ENCODE measurements around the gene FIP1L1. TPM values are rescaled to one million over a fixed set of nuclear protein-coding genes. Genes with fewer than 3 reads are reported as not detected.
"Not testable (repeated sequence)": the region's sequence is repeated elsewhere in the genome, so short reads cannot be mapped to it uniquely, and the experiment has no call there.

The FIP1L1 gene
- total RNA-seq, 1 experiment from 2014 or later = 47.6 TPM

DNA sequence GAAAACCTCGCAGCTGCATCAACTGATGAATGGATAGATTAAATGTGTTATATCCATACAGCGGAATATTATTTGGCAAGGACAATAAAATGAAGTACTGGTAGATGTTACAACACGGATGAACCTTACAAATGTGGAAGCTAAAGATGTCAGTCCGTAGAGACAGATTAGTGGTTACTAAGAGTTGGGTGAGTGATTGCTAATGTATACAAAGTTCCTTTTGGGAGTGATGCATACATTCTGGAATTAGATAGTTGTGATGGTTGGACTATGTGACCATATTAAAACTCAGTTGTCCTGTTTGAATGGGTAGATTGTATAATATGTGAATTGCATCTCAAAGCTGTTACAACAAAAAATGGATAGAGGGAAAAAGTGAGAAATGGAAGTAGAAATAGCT lies 2.8 kb downstream of the FIP1L1 start:
- Mint-ChIP-seq H3K4me1 (peaks cover 24% of the 10 kb centered on the region), H3K4me3 (no peak overlapping the region), H3K27ac (no peak overlapping the region), H3K36me3 (peaks cover 22% of the 10 kb centered on the region), H3K27me3 (ENCODE audit: low read depth) (peaks cover 6% of the 10 kb centered on the region; the same call in 1 of the 2 replicates), H3K9me3 (no peaks in the 10 kb centered on the region)
- ChIA-PET POLR2A (no interaction called here), CTCF (interaction anchor here (1.4 kb wide), 1 partner anchor 853 kb away, joined by 3 read pairs; no protein-coding TSS in a partner anchor)
- TF ChIP-seq, protein P1, sequence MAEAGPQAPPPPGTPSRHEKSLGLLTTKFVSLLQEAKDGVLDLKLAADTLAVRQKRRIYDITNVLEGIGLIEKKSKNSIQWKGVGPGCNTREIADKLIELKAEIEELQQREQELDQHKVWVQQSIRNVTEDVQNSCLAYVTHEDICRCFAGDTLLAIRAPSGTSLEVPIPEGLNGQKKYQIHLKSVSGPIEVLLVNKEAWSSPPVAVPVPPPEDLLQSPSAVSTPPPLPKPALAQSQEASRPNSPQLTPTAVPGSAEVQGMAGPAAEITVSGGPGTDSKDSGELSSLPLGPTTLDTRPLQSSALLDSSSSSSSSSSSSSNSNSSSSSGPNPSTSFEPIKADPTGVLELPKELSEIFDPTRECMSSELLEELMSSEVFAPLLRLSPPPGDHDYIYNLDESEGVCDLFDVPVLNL (CRISPR knock-in tag; IDR thresholded peaks at IDR 0.05; ENCODE audit: borderline replicate concordance, low read depth) = no peak
- no peak for TF ChIP-seq ESRRA (CRISPR knock-in tag; IDR thresholded peaks at IDR 0.05; ENCODE audit: borderline replicate concordance)
- TF ChIP-seq, protein P2, sequence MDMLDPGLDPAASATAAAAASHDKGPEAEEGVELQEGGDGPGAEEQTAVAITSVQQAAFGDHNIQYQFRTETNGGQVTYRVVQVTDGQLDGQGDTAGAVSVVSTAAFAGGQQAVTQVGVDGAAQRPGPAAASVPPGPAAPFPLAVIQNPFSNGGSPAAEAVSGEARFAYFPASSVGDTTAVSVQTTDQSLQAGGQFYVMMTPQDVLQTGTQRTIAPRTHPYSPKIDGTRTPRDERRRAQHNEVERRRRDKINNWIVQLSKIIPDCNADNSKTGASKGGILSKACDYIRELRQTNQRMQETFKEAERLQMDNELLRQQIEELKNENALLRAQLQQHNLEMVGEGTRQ (CRISPR knock-in tag; IDR thresholded peaks at IDR 0.05) = no peak
- TF ChIP-seq MYBL2 (CRISPR knock-in tag; IDR thresholded peaks at IDR 0.05) = no peak
- TF ChIP-seq, protein P3, sequence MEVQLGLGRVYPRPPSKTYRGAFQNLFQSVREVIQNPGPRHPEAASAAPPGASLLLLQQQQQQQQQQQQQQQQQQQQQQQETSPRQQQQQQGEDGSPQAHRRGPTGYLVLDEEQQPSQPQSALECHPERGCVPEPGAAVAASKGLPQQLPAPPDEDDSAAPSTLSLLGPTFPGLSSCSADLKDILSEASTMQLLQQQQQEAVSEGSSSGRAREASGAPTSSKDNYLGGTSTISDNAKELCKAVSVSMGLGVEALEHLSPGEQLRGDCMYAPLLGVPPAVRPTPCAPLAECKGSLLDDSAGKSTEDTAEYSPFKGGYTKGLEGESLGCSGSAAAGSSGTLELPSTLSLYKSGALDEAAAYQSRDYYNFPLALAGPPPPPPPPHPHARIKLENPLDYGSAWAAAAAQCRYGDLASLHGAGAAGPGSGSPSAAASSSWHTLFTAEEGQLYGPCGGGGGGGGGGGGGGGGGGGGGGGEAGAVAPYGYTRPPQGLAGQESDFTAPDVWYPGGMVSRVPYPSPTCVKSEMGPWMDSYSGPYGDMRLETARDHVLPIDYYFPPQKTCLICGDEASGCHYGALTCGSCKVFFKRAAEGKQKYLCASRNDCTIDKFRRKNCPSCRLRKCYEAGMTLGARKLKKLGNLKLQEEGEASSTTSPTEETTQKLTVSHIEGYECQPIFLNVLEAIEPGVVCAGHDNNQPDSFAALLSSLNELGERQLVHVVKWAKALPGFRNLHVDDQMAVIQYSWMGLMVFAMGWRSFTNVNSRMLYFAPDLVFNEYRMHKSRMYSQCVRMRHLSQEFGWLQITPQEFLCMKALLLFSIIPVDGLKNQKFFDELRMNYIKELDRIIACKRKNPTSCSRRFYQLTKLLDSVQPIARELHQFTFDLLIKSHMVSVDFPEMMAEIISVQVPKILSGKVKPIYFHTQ (CRISPR knock-in tag; IDR thresholded peaks at IDR 0.05) = no peak
- no peak for TF ChIP-seq ATF1 (CRISPR knock-in tag; IDR thresholded peaks at IDR 0.05)
- no peak for TF ChIP-seq KAT7 (CRISPR knock-in tag; IDR thresholded peaks at IDR 0.05; ENCODE audit: borderline replicate concordance)
- no peak for TF ChIP-seq ZBTB43 (CRISPR knock-in tag; IDR thresholded peaks at IDR 0.05)
- TF ChIP-seq SOX15 (CRISPR knock-in tag; IDR thresholded peaks at IDR 0.05) = no peak
- no peak for TF ChIP-seq NFE2L1 (CRISPR knock-in tag; IDR thresholded peaks at IDR 0.05)
- no peak for TF ChIP-seq GTF2I (CRISPR knock-in tag; conservative IDR thresholded peaks at IDR 0.05)
- TF ChIP-seq TEAD4 (CRISPR knock-in tag; IDR thresholded peaks at IDR 0.05) = no peak
- no peak for DNase-seq (ENCODE audit: low spot score)
- no peak for ATAC-seq

GRCh38 chr4:53409479-53409878 lies 32.0 kb downstream of the FIP1L1 start:
- CTCF ChIA-PET; H3K4me1 Mint-ChIP-seq; H3K27me3 Mint-ChIP-seq (ENCODE audit: low read depth); H3K27ac Mint-ChIP-seq; POLR2A ChIA-PET; DNase-seq (ENCODE audit: low spot score); H3K4me3 Mint-ChIP-seq; ATAC-seq: not testable (repeated sequence)
- Mint-ChIP-seq H3K36me3 (peaks cover 50% of the 10 kb centered on the region), H3K9me3 (peaks cover 42% of the 10 kb centered on the region)

- Mint-ChIP-seq H3K9me3 (no peaks in the 10 kb centered on the region), H3K4me3 (no peak overlapping the region), H3K4me1 (no peaks in the 10 kb centered on the region), H3K27me3 (ENCODE audit: low read depth) (no peaks in the 10 kb centered on the region), H3K27ac (no peak overlapping the region), H3K36me3 (peaks cover 12% of the 10 kb centered on the region)
- no peak for ATAC-seq
- ChIA-PET CTCF (no interaction called here), POLR2A (no interaction called here)
- DNase-seq (ENCODE audit: low spot score) = no peak
- no peak for TF ChIP-seq SP1 (CRISPR knock-in tag; conservative IDR thresholded peaks at IDR 0.05)
- TF ChIP-seq PRDM15 (CRISPR knock-in tag; IDR thresholded peaks at IDR 0.05) = no peak
- no peak for TF ChIP-seq SOX15 (CRISPR knock-in tag; IDR thresholded peaks at IDR 0.05)
- no peak for TF ChIP-seq HMGXB4 (CRISPR knock-in tag; IDR thresholded peaks at IDR 0.05)
These were observed 41.8 kb downstream of the FIP1L1 start for GRCh38 chr4:53419208-53419607.

Data from WTC11 (cell line).